HG03095 (cell line): ENCODE results near the gene MAGEH1.

ENCODE experiments used
- ATAC-seq: cut with Tn5 transposase; IDR thresholded peaks from one replicate; pipeline ENCODE4 v1.9.1; 2021; ENCODE audit warnings: moderate library complexity; ENCODE audit not compliant: unreplicated experiment

The MAGEH1 gene

GRCh38 chrX:55490121-55490520, 38.2 kb downstream of the MAGEH1 start:
- ATAC-seq: no peak

- no peak for ATAC-seq
Measured at GRCh38 chrX:55490974-55491373, 39.0 kb downstream of the MAGEH1 start.
